HepG2 (cell line): ENCODE data around the gene TJP1.

ENCODE experiments used
- CBX5 ChIP-seq: sonication (generic); formaldehyde crosslinking; IDR thresholded peaks from 2 replicates; pipeline ENCODE4 v1.4.0; 2020; ENCODE audit warnings: missing genetic modification reagents, borderline replicate concordance
- POLR2G ChIP-seq: fragments of 200-400 bp; formaldehyde crosslinking; IDR thresholded peaks from 2 replicates; pipeline ENCODE4 v1.6.1; 2018; ENCODE audit warnings: mild to moderate bottlenecking, low read depth, low read length, moderate library complexity
- STAT6 ChIP-seq: sonication (generic); formaldehyde crosslinking; IDR thresholded peaks from 2 replicates; pipeline ENCODE4 v1.4.0; 2020; ENCODE audit warnings: missing genetic modification reagents, mild to moderate bottlenecking, borderline replicate concordance

GRCh38 chr15:29871401-29871800 lies 49.1 kb upstream of the TJP1 start:
- no peak for TF ChIP-seq POLR2G
- no peak for TF ChIP-seq STAT6 (CRISPR knock-in tag)
- TF ChIP-seq CBX5, result no peak
